Spleen (tissue), 11 donors: Measurements from ENCODE around the gene SLC47A2. TPM values are rescaled to one million over a fixed set of nuclear protein-coding genes. Genes with fewer than 3 reads are reported as not detected.

Experiments
- DNase-seq: peaks from one replicate; pipeline ENCODE4 v3.0.0-alpha.2; 2020
- H3K27ac ChIP-seq, 8 donors: fragments of 200-600 bp; sonication (generic) in 7 of 8; 1 replicate in 4 of 8; 2 replicates in 4 of 8; pipeline versions ENCODE4 v1.5.0 to v1.8.0; 2016 to 2021; ENCODE audit warnings: inconsistent platforms in 4 of 8, mild to moderate bottlenecking in 4 of 8, moderate library complexity in 1 of 8
- H3K27me3 ChIP-seq, 7 donors: fragments of 200-600 bp; sonication (generic) in 6 of 7; replicated peaks in 1 of 7; 1 replicate in 4 of 7; 2 replicates in 3 of 7; pipeline versions ENCODE4 v1.5.0 to v1.8.0; 2016 to 2021; ENCODE audit warnings: inconsistent platforms in 3 of 7, mild to moderate bottlenecking in 1 of 7
- H3K36me3 ChIP-seq, 6 donors: fragments of 200-600 bp; sonication (generic) in 5 of 6; 1 replicate in 4 of 6; 2 replicates in 2 of 6; pipeline versions ENCODE4 v1.5.0 to v1.8.0; 2016 to 2021; ENCODE audit warnings: inconsistent platforms in 2 of 6
- H3K4me1 ChIP-seq, 6 donors: fragments of 200-600 bp; sonication (generic) in 5 of 6; 1 replicate in 3 of 6; 2 replicates in 3 of 6; pipeline versions ENCODE4 v1.5.0 to v1.8.0; 2016 to 2021; ENCODE audit warnings: inconsistent platforms in 3 of 6
- H3K4me3 ChIP-seq, 8 donors: fragments of 200-600 bp; sonication (generic) in 7 of 8; 1 replicate in 4 of 8; 2 replicates in 4 of 8; pipeline versions ENCODE4 v1.5.0 to v1.8.0; 2016 to 2021; ENCODE audit warnings: inconsistent platforms in 4 of 8, mild to moderate bottlenecking in 4 of 8, moderate library complexity in 2 of 8
- H3K9me3 ChIP-seq, 8 donors: fragments of 200-600 bp; sonication (generic) in 7 of 8; 1 replicate in 4 of 8; 2 replicates in 4 of 8; pipeline versions ENCODE4 v1.5.0 to v1.8.0; 2016 to 2021; ENCODE audit warnings: inconsistent platforms in 4 of 8
- POLR2A ChIP-seq, 3 donors: fragments of 450-650 bp; IDR thresholded peaks; one replicate each; pipeline ENCODE4 v1.5.1; 2017; ENCODE audit warnings: antibody characterized with exemption in 3 of 3, mild to moderate bottlenecking in 1 of 3
- POLR2AphosphoS5 ChIP-seq, 3 donors: sonication (generic); formaldehyde crosslinking; IDR thresholded peaks; one replicate each; pipeline ENCODE4 v1.5.1; 2017; ENCODE audit warnings: antibody characterized with exemption in 3 of 3
- WGBS, 5 donors: extraction: QIAGEN DNeasy Blood & Tissue Kit in 3 of 5; methylation state at CpG; one replicate each; pipeline versions ENCODE4 v1.1.5 to v1.1.7; 2013 to 2018; 5-methylcytosine and 5-hydroxymethylcytosine counted together
- intact Hi-C: fragments of 100-400 bp; cut with DNase I; formaldehyde crosslinking; loops from one replicate; pipeline ENCODE4 v1.15.0; 2023; ENCODE audit warnings: low total_unique reads
- polyA plus RNA-seq, 3 donors: library from polyadenylated mRNA; stranded (reverse); fragments of 200-250 nt; gene quantifications; one replicate each; pipeline ENCODE4 v1.2.1, GENCODE V29; 2013
- total RNA-seq, 7 donors: library from RNA; depleted of rRNA in 3 of 7; stranded (reverse); fragments of >200 nt in 3 of 7; fragmentation: NEBNext Ultra II Directional in 4 of 7; extraction: Animal tissue kit (Norgen Biotek cat#: 25700) in 4 of 7; gene quantifications; one replicate each; pipeline versions ENCODE4 v1.1.0 to v1.2.1, GENCODE V29; 2016 to 2021
- TF ChIP-seq, protein P1 (sequence below), 11 experiments: fragments of 200-600 bp in 7 of 11; fragments of 450-650 bp in 4 of 11; sonication (generic) in 4 of 11; IDR thresholded peaks in 8 of 11; conservative IDR thresholded peaks in 3 of 11; 1 replicate in 7 of 11; 2 replicates in 4 of 11; pipeline versions ENCODE4 v1.4.0 to v1.8.0; 2016 to 2021; ENCODE audit warnings: antibody characterized with exemption in 11 of 11, inconsistent platforms in 4 of 11, mild to moderate bottlenecking in 1 of 11
- donor health status: healthy with polysubstance abuse.
- donor health status: DM: no; HTN: no; CAD: no; lungs with moderate emphysema.
- donor health status: DM: no; HTN: no; CAD: no.
- donor health status: Bipolar disorder and iron deficiency.
- donor health status: healthy.
- donor health status: DM: no; HTN: no; CAD: no.
- donor health status: DM: yes; HTN: yes; CAD: no.

The SLC47A2 gene
- total and polyA plus RNA-seq, 10 donors: 0.03 TPM; not detected in 9

GRCh38 chr17:19677736-19678379 is 38.5 kb downstream of the SLC47A2 start:
- intact Hi-C loops: no loop called here
- no peak for DNase-seq
- Histone ChIP-seq H3K9me3 (no peaks in the 10 kb centered on the region), H3K27ac (no peak overlapping the region), H3K36me3 (peaks cover 0 to 71% (median 21%) of the 10 kb centered on the region in 6 donors), H3K27me3 (no peaks in the 10 kb centered on the region), H3K4me3 (no peak overlapping the region), H3K4me1 (peaks cover 0 to 1% (median 0%) of the 10 kb centered on the region in 6 donors)
- WGBS, 5 donors: 94 to 98% (median 97%) methylated on average over 5 of the region's 5 CpGs
- TF ChIP-seq, protein P1, sequence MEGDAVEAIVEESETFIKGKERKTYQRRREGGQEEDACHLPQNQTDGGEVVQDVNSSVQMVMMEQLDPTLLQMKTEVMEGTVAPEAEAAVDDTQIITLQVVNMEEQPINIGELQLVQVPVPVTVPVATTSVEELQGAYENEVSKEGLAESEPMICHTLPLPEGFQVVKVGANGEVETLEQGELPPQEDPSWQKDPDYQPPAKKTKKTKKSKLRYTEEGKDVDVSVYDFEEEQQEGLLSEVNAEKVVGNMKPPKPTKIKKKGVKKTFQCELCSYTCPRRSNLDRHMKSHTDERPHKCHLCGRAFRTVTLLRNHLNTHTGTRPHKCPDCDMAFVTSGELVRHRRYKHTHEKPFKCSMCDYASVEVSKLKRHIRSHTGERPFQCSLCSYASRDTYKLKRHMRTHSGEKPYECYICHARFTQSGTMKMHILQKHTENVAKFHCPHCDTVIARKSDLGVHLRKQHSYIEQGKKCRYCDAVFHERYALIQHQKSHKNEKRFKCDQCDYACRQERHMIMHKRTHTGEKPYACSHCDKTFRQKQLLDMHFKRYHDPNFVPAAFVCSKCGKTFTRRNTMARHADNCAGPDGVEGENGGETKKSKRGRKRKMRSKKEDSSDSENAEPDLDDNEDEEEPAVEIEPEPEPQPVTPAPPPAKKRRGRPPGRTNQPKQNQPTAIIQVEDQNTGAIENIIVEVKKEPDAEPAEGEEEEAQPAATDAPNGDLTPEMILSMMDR (IDR thresholded peaks at IDR 0.05 in 8 of 11, conservative IDR thresholded peaks at IDR 0.05 in 3 of 11): no peak
- TF ChIP-seq POLR2A (IDR thresholded peaks at IDR 0.05) (no peak), POLR2AphosphoS5 (IDR thresholded peaks at IDR 0.05) (no peak)

DNA sequence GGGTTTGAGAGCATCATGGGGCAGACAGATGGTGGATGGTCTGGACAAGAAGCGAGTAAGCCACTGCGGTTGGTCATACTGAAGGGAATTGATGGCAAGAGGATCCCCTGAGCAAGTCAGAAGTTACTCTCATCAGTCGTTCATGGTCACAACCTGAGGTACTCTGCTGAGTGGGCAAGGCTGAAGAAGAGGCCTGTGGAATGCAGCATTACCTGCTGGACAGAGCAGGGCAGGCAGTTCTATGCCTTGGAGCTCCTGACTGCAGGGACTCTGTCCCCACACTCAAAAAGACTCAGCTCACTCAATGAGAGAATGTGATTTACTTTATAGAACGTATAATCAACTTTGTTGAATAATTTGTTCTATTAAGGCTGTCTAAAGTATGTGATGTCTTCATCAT is 39.5 kb downstream of the SLC47A2 start:
- H3K36me3 ChIP-seq: peaks cover 0 to 80% (median 23%) of the 10 kb centered on the region in 6 donors
- intact Hi-C loops: no loop called here
- no peaks in the 10 kb centered on the region for H3K9me3 ChIP-seq
- H3K27ac ChIP-seq: no peak overlapping the region
- H3K4me1 ChIP-seq: peaks cover 0 to 11% (median 2%) of the 10 kb centered on the region in 6 donors
- no peak for DNase-seq
- TF ChIP-seq, protein P1 (IDR thresholded peaks at IDR 0.05 in 8 of 11, conservative IDR thresholded peaks at IDR 0.05 in 3 of 11): no peak
- TF ChIP-seq POLR2AphosphoS5 (IDR thresholded peaks at IDR 0.05): no peak
- no peak for TF ChIP-seq POLR2A (IDR thresholded peaks at IDR 0.05)
- H3K27me3 ChIP-seq: no peaks in the 10 kb centered on the region
- no peak overlapping the region for H3K4me3 ChIP-seq
- 84 to 97% (median 95%) methylated on average over 4 of the region's 4 CpGs for WGBS, 5 donors

DNA sequence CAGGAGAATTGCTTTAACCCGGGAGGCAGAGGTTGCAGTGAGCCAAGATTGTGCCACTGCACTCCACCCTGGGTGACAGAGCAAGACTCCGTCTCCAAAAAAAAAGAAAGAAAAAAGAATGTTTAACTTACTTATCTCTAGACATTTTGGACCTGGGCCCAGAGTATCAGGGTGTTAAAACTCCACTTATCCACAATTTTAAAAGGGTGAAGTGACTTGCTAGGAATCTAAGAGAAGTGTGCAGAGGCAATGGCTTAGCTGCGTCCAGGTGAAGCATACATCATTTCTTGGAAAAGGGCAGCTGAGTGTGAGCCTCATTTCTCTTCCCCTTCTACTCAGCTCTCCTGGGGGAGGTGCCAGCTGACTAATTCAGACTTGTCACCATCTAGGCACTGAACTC is 42.8 kb downstream of the SLC47A2 start:
- 85 to 96% (median 93%) methylated on average over 3 of the region's 3 CpGs for WGBS, 5 donors
- Histone ChIP-seq H3K4me3 (no peak overlapping the region), H3K9me3 (no peaks in the 10 kb centered on the region), H3K4me1 (peaks cover 10 to 25% (median 15%) of the 10 kb centered on the region in 6 donors), H3K36me3 (peaks cover 0 to 97% (median 24%) of the 10 kb centered on the region in 6 donors), H3K27ac (no peak overlapping the region), H3K27me3 (no peaks in the 10 kb centered on the region)
- no peak for DNase-seq
- TF ChIP-seq POLR2AphosphoS5 (IDR thresholded peaks at IDR 0.05): no peak
- TF ChIP-seq POLR2A (IDR thresholded peaks at IDR 0.05): no peak
- TF ChIP-seq, protein P1 (IDR thresholded peaks at IDR 0.05 in 8 of 11, conservative IDR thresholded peaks at IDR 0.05 in 3 of 11): no peak
- intact Hi-C loops: no loop called here

DNA sequence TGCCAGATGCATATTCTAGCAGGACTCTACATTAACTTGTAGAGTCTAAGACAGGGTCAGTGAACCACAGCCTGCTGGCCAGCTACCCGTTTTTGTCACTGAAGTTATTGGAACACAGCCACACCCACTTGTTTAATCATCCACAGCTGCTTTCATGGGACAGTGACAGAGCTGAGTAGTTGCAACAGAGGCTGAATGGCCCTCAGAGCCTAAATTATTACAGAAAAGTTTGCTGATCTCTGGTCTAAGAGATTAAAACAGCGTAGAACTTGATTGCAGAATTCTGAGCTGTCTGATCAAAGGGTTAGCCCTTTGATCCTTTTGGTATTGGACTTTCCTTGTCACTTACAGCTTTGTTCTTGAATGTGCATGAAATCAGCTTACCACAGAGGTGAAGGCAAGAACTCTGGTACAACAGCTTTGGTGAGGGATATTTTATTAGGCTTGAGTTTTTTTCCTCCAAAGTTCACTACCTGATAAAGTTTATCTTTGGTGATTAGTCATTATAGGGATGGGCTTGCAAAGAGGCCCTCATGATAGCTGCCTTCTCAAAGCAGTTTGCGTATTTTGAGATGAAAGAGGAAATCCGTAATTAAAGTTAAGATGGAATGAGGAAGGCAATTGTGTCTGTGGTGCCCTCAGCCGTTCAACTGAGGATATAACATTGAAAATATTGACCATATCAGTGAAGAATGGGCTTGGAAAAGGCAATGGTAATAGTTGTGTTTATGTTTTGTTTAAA is 44.2 kb downstream of the SLC47A2 start:
- intact Hi-C loops: no loop called here
- peaks cover 0 to 92% (median 22%) of the 10 kb centered on the region in 6 donors for H3K36me3 ChIP-seq
- WGBS, 5 donors: 57 to 74% (median 64%) methylated on average over 5 of the region's 5 CpGs
- peak overlapping the region in 5 of 8 donors; percentile 14 to 55 (median 26) for H3K27ac ChIP-seq
- TF ChIP-seq, protein P1 (IDR thresholded peaks at IDR 0.05 in 8 of 11, conservative IDR thresholded peaks at IDR 0.05 in 3 of 11): peak in 1 of 11 experiments; percentile 15
- peak in 1 of 3 donors; percentile 46 for TF ChIP-seq POLR2AphosphoS5 (IDR thresholded peaks at IDR 0.05)
- TF ChIP-seq POLR2A (IDR thresholded peaks at IDR 0.05): no peak
- DNase-seq: no peak
- H3K4me1 ChIP-seq: peaks cover 10 to 25% (median 15%) of the 10 kb centered on the region in 6 donors
- H3K27me3 ChIP-seq: no peaks in the 10 kb centered on the region
- H3K9me3 ChIP-seq: no peaks in the 10 kb centered on the region
- H3K4me3 ChIP-seq: no peak overlapping the region
